GM12878 (cell line): Measurements from ENCODE around the gene PROM1. TPM values are rescaled to one million over a fixed set of nuclear protein-coding genes. Genes with fewer than 3 reads are reported as not detected.

Source experiments
- ATAC-seq: fragments of 200-7000 bp; cut with Tn5 transposase; 3 replicates; pipeline ENCODE4 v1.9.1; 2020; ENCODE audit warnings: mild to moderate bottlenecking, moderate library complexity
- BruUV-seq: library from RNA; stranded (reverse); fragments of 400-500 nt; replicated peaks from 2 replicates; lab custom pipeline; 2021; lab: Mats Ljungman, UMichigan
- CTCF ChIA-PET: fragments of 300-600 bp; sonication (Branson Sonifier 250); formaldehyde crosslinking; extraction: SDS; loops from one replicate; lab custom pipeline; 2021; ENCODE audit warnings: inconsistent platforms; lab: Yijun Ruan, JAX
- POLR2A ChIA-PET: fragments of 350-600 bp; formaldehyde crosslinking; extraction: SDS; loops from one replicate; lab custom pipeline; 2021; ENCODE audit warnings: inconsistent platforms; lab: Charles Lee
- RAD21 ChIA-PET: fragments of 300-600 bp; sonication (Branson Sonifier 250); formaldehyde crosslinking; loops from one replicate; lab custom pipeline; 2023; ENCODE audit warnings: antibody characterized with exemption; ENCODE audit not compliant: unreplicated experiment; lab: Charles Lee
- SMC1A ChIA-PET: fragments of 300-600 bp; sonication (Branson Sonifier 250); formaldehyde crosslinking; loops from one replicate; lab custom pipeline; 2023; ENCODE audit not compliant: unreplicated experiment, uncharacterized antibody; lab: Charles Lee
- DNase-seq: peaks from one replicate; pipeline ENCODE4 v3.0.0-alpha.2; 2011; ENCODE audit warnings: low read depth, low spot score
- FAIRE-seq: peaks from 3 replicates; lab custom pipeline; 2011; peaks lifted over from hg19 to GRCh38; lab: Jason Lieb, UNC
- H2AFZ ChIP-seq: 2 replicates; pipeline ENCODE4 v1.6.0; 2011; ENCODE audit warnings: low read depth, low read length, control low read depth; ENCODE audit not compliant: control insufficient read depth
- H3K27ac ChIP-seq: 2 replicates; pipeline ENCODE4 v1.5.1; 2011; ENCODE audit warnings: control low read depth; ENCODE audit not compliant: control insufficient read depth, insufficient read depth
- H3K27me3 ChIP-seq, 2 experiments: replicated peaks in 1 of 2; 2 replicates each; pipeline versions ENCODE4 v1.6.0 to v1.6.1; 2011; ENCODE audit warnings: low read length in 1 of 2; ENCODE audit not compliant: control insufficient read depth in 2 of 2, insufficient read depth in 2 of 2
- H3K36me3 ChIP-seq, 2 experiments: 2 replicates each; pipeline ENCODE4 v1.5.1; 2011; ENCODE audit warnings: low read length in 1 of 2; ENCODE audit not compliant: control insufficient read depth in 2 of 2, insufficient read depth in 2 of 2
- H3K4me1 ChIP-seq: 2 replicates; pipeline ENCODE4 v1.6.1; 2011; ENCODE audit warnings: mild to moderate bottlenecking, low read length, moderate library complexity, mixed read lengths; ENCODE audit not compliant: control insufficient read depth, insufficient read depth
- H3K4me2 ChIP-seq: 2 replicates; pipeline ENCODE4 v1.6.0; 2011; ENCODE audit warnings: control low read depth; ENCODE audit not compliant: control insufficient read depth, insufficient read depth
- H3K4me3 ChIP-seq: fragments of 200-600 bp; sonication (generic); 2 replicates; pipeline ENCODE4 v1.5.1; 2016
- H3K79me2 ChIP-seq: 2 replicates; pipeline ENCODE4 v1.6.0; 2011; ENCODE audit warnings: low read length; ENCODE audit not compliant: control insufficient read depth, insufficient read depth
- H3K9ac ChIP-seq: 2 replicates; pipeline ENCODE4 v1.8.0; 2011; ENCODE audit warnings: low read length, control low read depth, mixed read lengths; ENCODE audit not compliant: control insufficient read depth, insufficient read depth
- H3K9me3 ChIP-seq: replicated peaks from 3 replicates; pipeline ENCODE4 v1.5.1; 2011; ENCODE audit warnings: mild to moderate bottlenecking, low read length; ENCODE audit not compliant: control insufficient read depth, insufficient read depth
- H4K20me1 ChIP-seq: 2 replicates; pipeline ENCODE4 v1.6.0; 2011; ENCODE audit not compliant: control insufficient read depth, insufficient read depth
- CBFB ChIP-seq: IDR thresholded peaks from 2 replicates; pipeline ENCODE4 v1.6.1; 2016; ENCODE audit warnings: antibody characterized with exemption, low read depth
- CEBPB ChIP-seq, 2 experiments: fragments of 150-350 bp in 1 of 2; IDR thresholded peaks; 2 replicates each; pipeline ENCODE4 v1.6.1; 2012 to 2014; ENCODE audit warnings: low read depth in 2 of 2, low read length in 2 of 2, borderline replicate concordance in 1 of 2, inconsistent platforms in 1 of 2
- E2F8 ChIP-seq: fragments of 450-650 bp; IDR thresholded peaks from 2 replicates; pipeline ENCODE4 v1.6.1; 2018; ENCODE audit warnings: mild to moderate bottlenecking, low read depth, moderate library complexity; ENCODE audit not compliant: partially characterized antibody
- ESRRA ChIP-seq: IDR thresholded peaks from 2 replicates; pipeline ENCODE4 v1.6.1; 2012; ENCODE audit warnings: mild to moderate bottlenecking, low read length, improper control_type of control experiment
- IRF3 ChIP-seq: fragments of 450-650 bp; IDR thresholded peaks from 2 replicates; pipeline ENCODE4 v1.6.1; 2014; ENCODE audit warnings: mild to moderate bottlenecking
- MAX ChIP-seq: IDR thresholded peaks from 2 replicates; pipeline ENCODE4 v1.6.1; 2012; ENCODE audit warnings: low read depth, low read length, improper control_type of control experiment
- MXI1 ChIP-seq: fragments of 150-350 bp; IDR thresholded peaks from 2 replicates; pipeline ENCODE4 v1.6.1; 2011; ENCODE audit warnings: low read depth, mild to moderate bottlenecking, inconsistent platforms, low read length, improper control_type of control experiment
- NR2C2 ChIP-seq: IDR thresholded peaks from 2 replicates; pipeline ENCODE4 v1.6.1; 2011; ENCODE audit warnings: borderline replicate concordance, low read depth; ENCODE audit not compliant: control insufficient read depth, insufficient read length
- PBX3 ChIP-seq: IDR thresholded peaks from 2 replicates; pipeline ENCODE4 v1.6.1; 2011; ENCODE audit warnings: mild to moderate bottlenecking, low read depth, low read length, moderate library complexity; ENCODE audit not compliant: insufficient replicate concordance
- PKNOX1 ChIP-seq: fragments of 450-650 bp; IDR thresholded peaks from 2 replicates; pipeline ENCODE4 v1.6.1; 2016; ENCODE audit warnings: mild to moderate bottlenecking
- POU2F2 ChIP-seq: IDR thresholded peaks from 3 replicates; pipeline ENCODE4 v1.6.1; 2011; ENCODE audit warnings: low read depth, mild to moderate bottlenecking, low read length, borderline replicate concordance
- RCOR1 ChIP-seq: conservative IDR thresholded peaks from 2 replicates; pipeline ENCODE4 v1.6.1; 2012; ENCODE audit warnings: low read depth, low read length, improper control_type of control experiment
- RELA ChIP-seq: fragments of 450-650 bp; IDR thresholded peaks from 2 replicates; pipeline ENCODE4 v1.8.0; 2014; ENCODE audit warnings: borderline replicate concordance; ENCODE audit not compliant: partially characterized antibody
- SRF ChIP-seq, 2 experiments: IDR thresholded peaks; 2 replicates each; pipeline ENCODE4 v1.6.1; 2011; ENCODE audit warnings: low read depth in 2 of 2, low read length in 2 of 2, mild to moderate bottlenecking in 1 of 2, moderate library complexity in 1 of 2
- STAT1 ChIP-seq: fragments of 450-650 bp; conservative IDR thresholded peaks from 2 replicates; pipeline ENCODE4 v1.6.1; 2014; ENCODE audit warnings: antibody characterized with exemption, mild to moderate bottlenecking
- TCF3 ChIP-seq: IDR thresholded peaks from 2 replicates; pipeline ENCODE4 v1.6.1; 2012; ENCODE audit warnings: low read depth, mild to moderate bottlenecking, low read length, borderline replicate concordance; ENCODE audit not compliant: insufficient read depth
- ZNF207 ChIP-seq: fragments of 450-650 bp; IDR thresholded peaks from 2 replicates; pipeline ENCODE4 v1.6.1; 2014; ENCODE audit warnings: antibody characterized with exemption, mild to moderate bottlenecking, borderline replicate concordance
- WGBS: methylation state at CpG from one replicate; pipeline ENCODE4 v1.1.6; 2016; ENCODE audit warnings: low lambda C conversion rate; ENCODE audit not compliant: insufficient replicate concordance, insufficient coverage; ENCODE audit errors: missing lambda C conversion rate; 5-methylcytosine and 5-hydroxymethylcytosine counted together
- in situ Hi-C: fragments of 300-500 bp; cut with MboI; formaldehyde crosslinking; loops from 9 replicates; pipeline ENCODE4 v1.14.3; 2018; ENCODE audit warnings: mixed read lengths
- intact Hi-C: fragments of 100-400 bp; cut with micrococcal nuclease; formaldehyde crosslinking; loops from one replicate; pipeline ENCODE4 v1.14.2; 2022; ENCODE audit not compliant: unreplicated experiment
- polyA plus RNA-seq, 11 experiments: library from polyadenylated mRNA; depleted of rRNA in 4 of 11; unstranded in 6 of 11; stranded (reverse) in 5 of 11; fragments of >200 nt; fragmentation: Nextera tagmentation in 4 of 11; fragmentation: Illumina TruSeq in 1 of 11; extraction: Ambion mirVana in 4 of 11; extraction: Trizol in 1 of 11; gene quantifications; 1 replicate in 1 of 11; 2 replicates in 10 of 11; pipeline versions ENCODE4 v1.2.1 to v1.2.3, GENCODE V29; 2011 to 2016; ENCODE audit warnings: inconsistent platforms in 2 of 11, missing spikeins in 2 of 11, low read depth in 1 of 11
- total RNA-seq, 4 experiments: library from RNA; depleted of rRNA in 3 of 4; stranded (reverse); fragments of >200 nt in 3 of 4; fragmentation: Illumina TruSeq in 1 of 4; extraction: Trizol in 1 of 4; gene quantifications; 2 replicates each; pipeline versions ENCODE4 v1.2.1 to v1.2.3, GENCODE V29; 2013 to 2021

PROM1 gene
- total and polyA plus RNA-seq, 10 of the 15 experiments (the other 5 are each of a cell fraction or from before 2014, with no cell fraction given) = 0.08 to 0.31 (median 0.18) TPM; not detected in 7

- in situ Hi-C loops = loop anchor here (25.0 kb wide), 1 partner anchor 731 kb away; no protein-coding TSS in a partner anchor
- TF ChIP-seq PKNOX1 = no peak
- no peak for TF ChIP-seq CBFB
- no peak for TF ChIP-seq RCOR1
- no peak for TF ChIP-seq E2F8
- TF ChIP-seq MXI1 = no peak
- no peak for TF ChIP-seq NR2C2
- TF ChIP-seq SRF (IDR thresholded peaks at IDR 0.05; ENCODE audit: low read depth in 2 of 2, low read length in 2 of 2) = no peak
- no peak for TF ChIP-seq CEBPB (IDR thresholded peaks at IDR 0.05; ENCODE audit: borderline replicate concordance in 1 of 2, low read depth in 2 of 2, low read length in 2 of 2)
- no peak for TF ChIP-seq STAT1
- TF ChIP-seq PBX3 = no peak
- no peak for TF ChIP-seq TCF3
- TF ChIP-seq IRF3 = no peak
- TF ChIP-seq POU2F2 = no peak
- no peak for TF ChIP-seq ZNF207
- no peak for TF ChIP-seq RELA
- TF ChIP-seq ESRRA = no peak
- no peak for TF ChIP-seq MAX
Measured at GRCh38 chr4:15968551-15969300, 115.1 kb downstream of the PROM1 start.

More at GRCh38 chr4:15968551-15969300, 115.1 kb downstream of the PROM1 start:
- ChIA-PET RAD21 (no interaction called here), CTCF (interaction anchor here (0.6 to 1.6 kb wide), 4 partner anchors 13 to 86 kb away, joined by 3 to 5 read pairs (median 3); no protein-coding TSS in a partner anchor), POLR2A (no interaction called here), SMC1A (no interaction called here)
- no peak overlapping the region for H3K4me2 ChIP-seq
- H3K4me3 ChIP-seq = no peak overlapping the region
- WGBS = 42% methylated on average over 11 of the region's 11 CpGs
- no peak overlapping the region for H2AFZ ChIP-seq
- H3K9ac ChIP-seq = no peak overlapping the region
- no peaks in the 10 kb centered on the region; the same call in 1 of the 2 replicates for H3K4me1 ChIP-seq
- no TSS peak for BruUV-seq
- no peak for FAIRE-seq
- no peaks in the 10 kb centered on the region for H3K36me3 ChIP-seq
- H4K20me1 ChIP-seq = no peaks in the 10 kb centered on the region
- no peaks in the 10 kb centered on the region for H3K79me2 ChIP-seq
- H3K27ac ChIP-seq = no peak overlapping the region
- intact Hi-C loops = no loop called here
- no peak for DNase-seq
- H3K27me3 ChIP-seq = no peaks in the 10 kb centered on the region; a peak in 1 of 4 replicates
- ATAC-seq = no peak
- H3K9me3 ChIP-seq = no peaks in the 10 kb centered on the region
